Activated CD4-positive, alpha-beta T cell treated with anti-CD3 and anti-CD28 coated beads for 48 hours (primary cell): Measurements from ENCODE around the gene SUDS3.

Experiments used
- DNase-seq: peaks from one replicate; pipeline ENCODE4 v3.0.0-alpha.2; 2020

Gene SUDS3

GRCh38 chr12:118459110-118459509 is 82.8 kb downstream of the SUDS3 start:
- DNase-seq = no peak

GRCh38 chr12:118463677-118464076 is 87.3 kb downstream of the SUDS3 start:
- no peak for DNase-seq

- no peak for DNase-seq
Observed at GRCh38 chr12:118465706-118466105, 89.4 kb downstream of the SUDS3 start.
